RWPE1 (cell line): Measurements from ENCODE around the gene PLIN4.
"Not testable (repeated sequence)": the region's sequence is repeated elsewhere in the genome, so short reads cannot be mapped to it uniquely, and the experiment has no call there.

ENCODE experiments used
- CTCF ChIA-PET: fragments of 350-600 bp; sonication (Branson Sonifier 250); formaldehyde crosslinking; extraction: SDS; loops from one replicate; lab custom pipeline; 2021; lab: Yijun Ruan, JAX
- POLR2A ChIA-PET: fragments of 400-600 bp; formaldehyde crosslinking; extraction: SDS; loops from one replicate; lab custom pipeline; 2020; ENCODE audit warnings: antibody characterized with exemption; ENCODE audit not compliant: low non-redundant PET; lab: Yijun Ruan, JAX
- DNase-seq: peaks from one replicate; pipeline ENCODE4 v3.0.0; 2012; ENCODE audit warnings: low spot score
- H3K27ac ChIP-seq: fragments of 450-650 bp; 2 replicates; pipeline ENCODE4 v1.5.1; 2017
- CTCF ChIP-seq: fragments of 450-650 bp; conservative IDR thresholded peaks from 2 replicates; pipeline ENCODE4 v1.5.1; 2017; ENCODE audit warnings: low read depth, mild to moderate bottlenecking

Gene PLIN4

DNA sequence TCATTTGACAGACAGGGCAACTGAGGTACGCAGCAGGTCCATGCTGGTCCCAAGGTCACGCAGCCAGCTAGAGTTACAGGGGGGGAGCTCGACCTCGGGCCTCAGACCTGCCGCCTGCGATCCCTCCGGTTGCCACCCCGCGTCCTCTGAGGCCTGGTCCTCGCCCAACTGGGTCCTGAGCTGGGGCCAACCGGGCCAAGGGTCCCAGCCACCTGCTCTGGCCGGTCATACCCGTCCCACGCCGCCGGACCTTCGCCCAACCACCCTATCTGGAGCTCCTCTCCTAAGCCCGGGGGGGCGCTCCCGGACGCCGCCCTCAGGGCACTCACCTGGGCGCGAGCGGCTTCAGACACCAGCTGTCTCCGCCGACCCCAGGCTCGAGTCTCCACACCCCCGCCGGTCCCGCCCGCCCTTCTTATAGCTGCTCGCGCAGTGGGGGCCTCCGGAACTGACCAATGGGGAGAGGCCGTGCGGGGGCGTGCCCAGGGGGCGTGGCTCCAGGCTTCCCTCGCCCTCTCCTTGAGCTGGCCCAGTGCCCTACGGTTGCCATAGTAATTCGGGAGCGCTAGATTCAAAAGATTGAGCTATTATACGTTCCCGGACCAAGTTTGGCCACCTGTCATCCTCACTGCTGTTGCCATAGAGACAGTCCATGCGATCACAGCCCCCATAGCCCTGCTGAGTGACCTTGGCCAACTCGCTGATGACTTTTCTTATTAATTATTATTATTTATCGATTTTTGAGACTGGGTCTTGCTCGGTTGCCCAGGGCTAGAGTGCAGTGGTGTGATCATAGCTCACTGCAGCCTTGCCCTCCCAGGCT, 16.8 kb upstream of the PLIN4 start, which contains the start of gene PLIN5:
Gene PLIN5, minus strand, starts transcription at position 389 of the 823 bp plus-strand sequence. CDS start 1,150 bp downstream, outside the sequence.
- no peak for TF ChIP-seq CTCF
- POLR2A ChIA-PET = no interaction called here
- peak; percentile 77 for DNase-seq
- no peak within 1 kb of the TSS for H3K27ac ChIP-seq
- CTCF ChIA-PET = interaction anchor here (0.5 to 2.7 kb wide), 6 partner anchors 11 to 1061 kb away, joined by 3 to 24 read pairs (median 4); partner anchors contain the start of gene YJU2

DNA sequence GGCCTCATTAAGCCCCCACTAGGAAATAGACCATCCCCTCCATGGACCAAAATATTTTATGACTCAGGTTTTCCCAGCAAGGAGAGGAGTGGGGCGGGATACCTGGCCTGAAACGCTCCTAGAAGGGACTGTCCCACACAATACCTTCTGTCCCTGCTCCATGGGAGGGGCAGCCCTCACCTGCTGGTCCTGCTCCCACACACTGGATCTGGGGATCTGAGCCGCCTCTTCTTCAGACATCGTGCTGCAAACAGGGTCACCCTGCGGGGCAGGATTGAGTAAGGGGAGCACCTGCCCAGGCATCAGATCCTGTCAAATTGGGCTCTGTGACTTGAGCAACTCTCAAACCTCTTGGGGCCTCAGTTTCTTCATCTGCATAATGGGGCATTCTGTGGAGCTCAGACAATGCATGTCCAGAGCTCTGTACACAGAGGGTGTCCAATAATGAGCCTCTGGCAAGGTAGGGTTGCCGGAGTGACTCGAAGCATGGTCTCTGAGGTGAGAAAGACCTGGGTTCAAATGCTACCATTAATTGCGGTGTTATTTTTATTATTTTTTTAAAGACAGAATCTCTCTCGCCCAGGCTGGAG, 15.6 kb upstream of the PLIN4 start:
- POLR2A ChIA-PET = no interaction called here
- no peak overlapping the region for H3K27ac ChIP-seq
- CTCF ChIA-PET = interaction anchor here (0.5 to 2.7 kb wide), 4 partner anchors 10 to 267 kb away, joined by 3 to 24 read pairs (median 5); no protein-coding TSS in a partner anchor
- DNase-seq = no peak
- TF ChIP-seq CTCF = no peak

DNA sequence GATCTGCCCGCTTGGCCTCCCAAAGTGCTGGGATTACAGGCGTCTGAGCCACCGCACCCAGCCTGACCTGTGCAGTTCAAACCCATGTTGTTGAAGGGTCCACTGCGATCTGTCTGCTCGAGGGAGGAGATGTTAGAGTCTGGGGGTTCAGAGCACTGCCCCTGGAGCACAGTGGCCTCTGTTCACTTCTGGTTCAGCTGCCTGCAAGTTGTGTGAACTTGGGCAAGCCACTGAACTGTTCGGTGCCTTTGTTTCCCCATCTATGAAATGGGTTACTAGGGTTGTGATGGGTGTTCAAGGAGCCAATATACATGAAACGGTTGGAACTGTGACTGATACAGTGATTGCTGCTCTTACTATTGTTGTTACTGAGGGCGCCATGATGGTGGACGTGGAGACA, 15.0 kb upstream of the PLIN4 start:
- POLR2A ChIA-PET = no interaction called here
- TF ChIP-seq CTCF = no peak
- H3K27ac ChIP-seq = no peak overlapping the region
- DNase-seq = no peak
- CTCF ChIA-PET = no interaction called here

DNA sequence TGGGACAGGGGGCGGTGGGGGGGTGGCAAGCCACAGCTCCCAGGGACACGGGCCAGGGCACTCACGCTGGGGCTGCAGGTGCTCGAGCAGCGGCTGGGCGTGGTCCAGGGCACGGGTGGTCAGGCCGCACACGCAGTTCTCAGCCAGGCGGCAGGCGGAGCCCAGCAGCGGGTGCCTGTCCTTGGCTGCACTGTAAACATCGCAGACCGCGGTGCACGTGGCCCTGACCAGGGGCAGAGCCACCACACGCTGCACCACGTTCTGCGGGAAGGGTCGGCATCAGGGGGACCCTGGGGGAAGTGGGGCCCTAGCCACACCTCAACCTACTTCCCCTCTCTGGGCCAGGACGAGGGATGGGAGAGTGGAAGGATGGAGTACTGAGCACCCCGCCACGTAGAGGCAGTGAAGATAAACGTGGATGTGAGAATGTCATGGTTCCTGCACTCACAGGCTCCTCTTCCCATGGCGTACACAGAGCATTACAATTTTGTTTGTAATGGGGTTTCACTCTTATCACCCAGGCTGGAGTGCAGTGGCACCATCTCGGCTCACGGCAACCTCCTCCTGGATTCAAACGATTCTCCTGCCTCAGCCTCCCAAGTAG, 13.4 kb upstream of the PLIN4 start:
- ChIA-PET POLR2A (no interaction called here), CTCF (no interaction called here)
- H3K27ac ChIP-seq = no peak overlapping the region
- no peak for TF ChIP-seq CTCF
- DNase-seq = no peak

GRCh38 chr19:4529924-4530522, 11.7 kb upstream of the PLIN4 start:
- CTCF ChIA-PET = interaction anchor here (0.8 kb wide), 1 partner anchor 26 kb away, joined by 4 read pairs; no protein-coding TSS in a partner anchor
- POLR2A ChIA-PET = no interaction called here
- DNase-seq = no peak
- no peak overlapping the region for H3K27ac ChIP-seq
- TF ChIP-seq CTCF = no peak

DNA sequence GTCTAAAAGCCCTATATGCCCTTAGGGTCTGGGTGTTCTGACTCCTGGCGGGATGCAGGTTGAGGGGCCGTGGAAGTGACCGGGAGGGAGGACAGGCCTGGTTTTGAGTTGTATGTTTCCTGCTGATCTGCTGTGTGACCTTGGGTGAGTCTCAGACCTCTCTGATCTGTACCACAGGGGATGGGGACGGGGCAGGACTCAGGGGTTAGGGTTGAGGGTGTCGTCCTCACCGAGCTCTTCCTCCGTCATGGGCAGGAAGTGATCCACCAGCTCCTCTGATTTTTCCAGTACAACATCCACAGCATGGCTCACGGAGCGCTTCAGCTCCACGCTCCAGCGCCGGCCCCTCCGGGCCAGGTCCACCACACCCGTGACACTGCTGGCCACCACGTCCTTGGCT, 10.6 kb upstream of the PLIN4 start:
- H3K27ac ChIP-seq = no peak overlapping the region
- no peak for DNase-seq
- no peak for TF ChIP-seq CTCF
- ChIA-PET POLR2A (no interaction called here), CTCF (interaction anchor here (1.1 kb wide), 1 partner anchor 18 kb away, joined by 3 read pairs; no protein-coding TSS in a partner anchor)

GRCh38 chr19:4527377-4527776, 9.1 kb upstream of the PLIN4 start:
- POLR2A ChIA-PET, DNase-seq, H3K27ac ChIP-seq: not testable (repeated sequence)
- CTCF ChIA-PET = interaction anchor here (0.6 to 1.4 kb wide), 4 partner anchors 18 to 1417 kb away, joined by 3 to 4 read pairs (median 3); no protein-coding TSS in a partner anchor
